SK-N-MC (cell line): ENCODE measurements around the gene VWA3A.

ENCODE experiments used
- EZH2 ChIP-seq: fragments of 200-600 bp; sonication (generic); IDR thresholded peaks from one replicate; pipeline ENCODE4 v1.6.1; 2017; ENCODE audit warnings: antibody characterized with exemption
- FOXP2 ChIP-seq: optimal IDR thresholded peaks from 2 replicates; pipeline ENCODE3; 2011; ENCODE audit warnings: mild to moderate bottlenecking, moderate library complexity; ENCODE audit not compliant: insufficient read depth; ENCODE audit errors: extremely low read length, control extremely low read depth
- POLR2AphosphoS5 ChIP-seq: IDR thresholded peaks from 2 replicates; pipeline ENCODE4 v1.6.1; 2012; ENCODE audit warnings: mild to moderate bottlenecking, low read depth, low read length, borderline replicate concordance

DNA sequence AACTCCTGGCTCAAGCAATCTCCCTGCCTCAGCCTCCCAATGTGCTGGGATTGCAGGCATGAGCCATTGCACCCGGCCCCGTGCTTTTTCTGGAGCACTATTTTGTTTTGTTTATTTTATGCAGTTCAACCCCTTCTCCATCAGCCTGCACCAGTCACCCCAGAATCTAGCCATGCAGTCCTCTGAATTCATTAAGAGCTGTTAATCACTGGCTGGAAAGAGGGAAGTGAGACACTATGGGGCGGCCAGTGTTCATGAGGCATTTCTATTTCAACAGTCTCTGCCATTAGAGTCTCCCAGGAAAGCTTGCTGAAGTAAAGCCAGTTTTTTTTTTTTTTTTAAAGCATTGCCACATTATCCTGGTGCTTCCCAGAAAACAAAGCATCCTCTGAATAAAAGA is 1.7 kb downstream of the VWA3A start:
- no peak for TF ChIP-seq EZH2
- TF ChIP-seq POLR2AphosphoS5: no peak
- no peak for TF ChIP-seq FOXP2
